H9 (cell line): ENCODE data around the gene MISP. TPM values are rescaled to one million over a fixed set of nuclear protein-coding genes. Genes with fewer than 3 reads are reported as not detected.

Experiments used
- DNase-seq: peaks from one replicate; pipeline ENCODE4 v3.0.0-alpha.2; 2017
- H2AFZ ChIP-seq: one replicate; pipeline ENCODE4 v1.6.1; 2013; ENCODE audit warnings: mild to moderate bottlenecking, low read length, control low read depth, moderate library complexity
- H2AK5ac ChIP-seq: 2 replicates; pipeline ENCODE4 v1.6.1; 2013; ENCODE audit warnings: low read length, control low read depth, mixed read lengths; ENCODE audit not compliant: insufficient read length
- H2BK120ac ChIP-seq: one replicate; pipeline ENCODE4 v1.6.1; 2013; ENCODE audit warnings: low read depth, mild to moderate bottlenecking, low read length, control low read depth, inconsistent platforms; ENCODE audit not compliant: poor library complexity, severe bottlenecking
- H2BK12ac ChIP-seq: 2 replicates; pipeline ENCODE4 v1.6.1; 2013; ENCODE audit warnings: low read length, control low read depth, mixed read lengths, low read depth; ENCODE audit not compliant: insufficient read length
- H2BK15ac ChIP-seq: 2 replicates; pipeline ENCODE4 v1.6.1; 2013; ENCODE audit warnings: low read depth, low read length, control low read depth
- H2BK20ac ChIP-seq: one replicate; pipeline ENCODE4 v1.6.1; 2013; ENCODE audit warnings: low read depth, mild to moderate bottlenecking, low read length, control low read depth, inconsistent platforms; ENCODE audit not compliant: poor library complexity, severe bottlenecking
- H2BK5ac ChIP-seq: 2 replicates; pipeline ENCODE4 v1.6.1; 2013; ENCODE audit warnings: low read length, control low read depth, mixed read lengths; ENCODE audit not compliant: insufficient read length
- H3K14ac ChIP-seq: 2 replicates; pipeline ENCODE4 v1.6.1; 2013; ENCODE audit warnings: low read length, control low read depth; ENCODE audit not compliant: insufficient read depth
- H3K18ac ChIP-seq: 2 replicates; pipeline ENCODE4 v1.6.1; 2013; ENCODE audit warnings: low read depth, mild to moderate bottlenecking, mixed read lengths, low read length, control low read depth; ENCODE audit not compliant: insufficient read length
- H3K23ac ChIP-seq: 2 replicates; pipeline ENCODE4 v1.6.1; 2013; ENCODE audit warnings: low read length, control low read depth, mixed read lengths, low read depth; ENCODE audit not compliant: insufficient read length
- H3K23me2 ChIP-seq: 2 replicates; pipeline ENCODE4 v1.6.1; 2013; ENCODE audit warnings: low read depth, mild to moderate bottlenecking, mixed read lengths, low read length, control low read depth; ENCODE audit not compliant: insufficient read length, poor library complexity, severe bottlenecking
- H3K27ac ChIP-seq: 2 replicates; pipeline ENCODE4 v1.5.1; 2013; ENCODE audit warnings: low read length, control low read depth, mixed read lengths, low read depth; ENCODE audit not compliant: insufficient read length
- H3K27me3 ChIP-seq: 2 replicates; pipeline ENCODE4 v1.6.1; 2013; ENCODE audit warnings: low read length, control low read depth, inconsistent platforms; ENCODE audit not compliant: insufficient read depth
- H3K4ac ChIP-seq: 2 replicates; pipeline ENCODE4 v1.6.1; 2013; ENCODE audit warnings: low read depth, mild to moderate bottlenecking, control low read depth, inconsistent platforms, low read length, moderate library complexity
- H3K4me1 ChIP-seq: 2 replicates; pipeline ENCODE4 v1.6.1; 2013; ENCODE audit warnings: low read length, control low read depth, inconsistent platforms; ENCODE audit not compliant: insufficient read depth
- H3K4me2 ChIP-seq: 2 replicates; pipeline ENCODE4 v1.6.1; 2013; ENCODE audit warnings: low read length, control low read depth, mixed read lengths; ENCODE audit not compliant: insufficient read length, insufficient read depth
- H3K56ac ChIP-seq: 2 replicates; pipeline ENCODE4 v1.6.1; 2013; ENCODE audit warnings: low read depth, mild to moderate bottlenecking, mixed read lengths, low read length, control low read depth; ENCODE audit not compliant: insufficient read length
- H3K79me1 ChIP-seq: 2 replicates; pipeline ENCODE4 v1.6.1; 2013; ENCODE audit warnings: low read depth, mild to moderate bottlenecking, moderate library complexity, low read length, control low read depth, inconsistent platforms; ENCODE audit not compliant: insufficient read depth, poor library complexity, severe bottlenecking
- H3K79me2 ChIP-seq: 2 replicates; pipeline ENCODE4 v1.6.1; 2013; ENCODE audit warnings: low read length, control low read depth, inconsistent platforms; ENCODE audit not compliant: insufficient read depth
- H3K9ac ChIP-seq: 2 replicates; pipeline ENCODE4 v1.6.1; 2013; ENCODE audit warnings: low read length, control low read depth, mixed read lengths; ENCODE audit not compliant: insufficient read length; ENCODE audit errors: extremely low read depth
- H3K9me3 ChIP-seq: one replicate; pipeline ENCODE4 v1.6.1; 2013; ENCODE audit warnings: low read depth, low read length, inconsistent platforms; ENCODE audit not compliant: control insufficient read depth
- H3T11ph ChIP-seq: one replicate; pipeline ENCODE4 v1.6.1; 2013; ENCODE audit warnings: mild to moderate bottlenecking, low read length, control low read depth, inconsistent platforms
- H4K20me1 ChIP-seq: one replicate; pipeline ENCODE4 v1.6.1; 2013; ENCODE audit not compliant: control insufficient read depth, insufficient read length, insufficient read depth
- H4K5ac ChIP-seq: 2 replicates; pipeline ENCODE4 v1.6.1; 2013; ENCODE audit warnings: low read depth, mild to moderate bottlenecking, mixed read lengths, low read length, control low read depth; ENCODE audit not compliant: insufficient read length
- H4K8ac ChIP-seq: replicated peaks from 2 replicates; pipeline ENCODE4 v1.6.1; 2013; ENCODE audit warnings: low read length, control low read depth, mixed read lengths, low read depth; ENCODE audit not compliant: insufficient read length
- H4K91ac ChIP-seq: 2 replicates; pipeline ENCODE4 v1.6.1; 2013; ENCODE audit warnings: low read depth, mild to moderate bottlenecking, moderate library complexity, mixed read lengths, low read length, control low read depth; ENCODE audit not compliant: insufficient read length
- H3K27ac Mint-ChIP-seq, 3 experiments: 2 replicates in 2 of 3; 3 replicates in 1 of 3; pipeline ENCODE4 v1.8.0; 2020 to 2021; ENCODE audit warnings: mixed read lengths in 3 of 3, mild to moderate bottlenecking in 1 of 3, moderate library complexity in 1 of 3
- H3K27me3 Mint-ChIP-seq: 2 replicates; pipeline ENCODE4 v1.8.0; 2021; ENCODE audit warnings: low read depth, mild to moderate bottlenecking, moderate library complexity, mixed read lengths
- H3K36me3 Mint-ChIP-seq, 3 experiments: 2 replicates in 2 of 3; 3 replicates in 1 of 3; pipeline ENCODE4 v1.8.0; 2020 to 2021; ENCODE audit warnings: low read depth in 3 of 3, mixed read lengths in 3 of 3; ENCODE audit not compliant: insufficient read depth in 1 of 3
- H3K4me1 Mint-ChIP-seq, 2 experiments: 2 replicates each; pipeline ENCODE4 v1.8.0; 2020; ENCODE audit warnings: mixed read lengths in 2 of 2
- H3K4me3 Mint-ChIP-seq, 2 experiments: 2 replicates in 1 of 2; 3 replicates in 1 of 2; pipeline ENCODE4 v1.8.0; 2020 to 2021; ENCODE audit warnings: mild to moderate bottlenecking in 2 of 2, mixed read lengths in 2 of 2, moderate library complexity in 1 of 2
- H3K9me3 Mint-ChIP-seq, 2 experiments: 2 replicates in 1 of 2; 3 replicates in 1 of 2; pipeline ENCODE4 v1.8.0; 2020; ENCODE audit warnings: mild to moderate bottlenecking in 2 of 2, mixed read lengths in 2 of 2, moderate library complexity in 1 of 2
- CTCF ChIP-seq: fragments of 200-600 bp; sonication (generic); conservative IDR thresholded peaks from 3 replicates; pipeline ENCODE4 v1.8.0; 2021; ENCODE audit warnings: antibody characterized with exemption, mild to moderate bottlenecking
- WGBS: extraction: QIAGEN DNeasy Blood & Tissue Kit; methylation state at CpG from one replicate; pipeline ENCODE4 v1.1.7; 2013; ENCODE audit warnings: missing lambda C conversion rate, low lambda C conversion rate, mixed read lengths; ENCODE audit not compliant: insufficient read length; ENCODE audit errors: extremely low coverage; 5-methylcytosine and 5-hydroxymethylcytosine counted together
- total RNA-seq: library from RNA; stranded (reverse); gene quantifications from 2 replicates; pipeline ENCODE4 v1.2.1, GENCODE V29; 2021

The MISP gene
- total RNA-seq, 1 experiment from 2014 or later: 0.44 TPM

DNA sequence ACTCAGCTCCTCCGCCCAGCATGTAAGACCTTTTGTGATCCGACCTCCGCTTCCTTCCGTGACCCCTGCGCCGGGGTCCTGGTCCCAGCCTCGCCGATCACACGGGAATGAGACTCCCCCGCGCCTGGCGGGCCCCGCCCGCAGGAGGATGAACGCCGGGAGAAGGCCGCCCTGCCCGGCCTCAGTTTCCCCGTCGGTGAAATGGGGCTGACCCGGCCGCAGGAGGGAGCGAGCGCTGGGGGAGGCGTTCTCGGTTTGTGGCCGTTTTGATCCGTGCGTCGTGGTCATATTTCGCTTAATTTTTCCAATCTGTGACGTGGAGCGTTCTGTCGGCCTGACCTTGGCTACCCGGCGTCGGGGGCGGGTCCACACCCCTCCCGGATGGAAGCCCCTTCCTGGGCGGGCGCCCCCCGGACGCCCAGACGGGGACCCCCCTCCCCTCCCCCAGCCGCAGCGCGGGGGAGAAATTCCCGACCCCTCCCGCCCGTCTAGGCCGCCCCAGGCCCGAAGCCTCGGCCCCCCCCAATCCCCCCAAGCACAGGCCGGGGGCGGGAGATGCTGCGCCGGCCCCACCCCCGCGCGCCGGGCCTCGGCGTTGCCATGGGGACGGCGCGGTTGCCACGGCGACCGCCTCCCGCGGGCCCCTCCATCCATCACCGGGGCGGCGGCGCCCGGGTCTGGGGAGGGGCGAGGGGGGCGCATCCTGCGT, 31.1 kb upstream of the MISP start:
- H3K56ac ChIP-seq: no peak overlapping the region
- TF ChIP-seq CTCF: no peak
- DNase-seq: no peak
- no peak overlapping the region for H3K23ac ChIP-seq
- WGBS: no CpG with 5 or more reads among the region's 79 CpGs
- H3K4ac ChIP-seq: no peak overlapping the region
- no peaks in the 10 kb centered on the region for H3K27me3 ChIP-seq
- no peak overlapping the region for H3K9ac ChIP-seq
- no peak overlapping the region for H2AFZ ChIP-seq
- H3K27me3 Mint-ChIP-seq: peaks cover 3% of the 10 kb centered on the region; the same call in 1 of the 2 replicates
- H2BK15ac ChIP-seq: no peak overlapping the region
- no peaks in the 10 kb centered on the region for H3K23me2 ChIP-seq
- H3K36me3 Mint-ChIP-seq: peaks cover 6 to 9% (median 8%) of the 10 kb centered on the region in 3 experiments; a peak in 6 of 7 replicates
- no peak overlapping the region for H3K27ac ChIP-seq
- no peak overlapping the region for H2BK20ac ChIP-seq
- no peak overlapping the region for H4K5ac ChIP-seq
- H3K79me1 ChIP-seq: no peaks in the 10 kb centered on the region
- peaks cover 4 to 8% of the 10 kb centered on the region in 2 experiments; a peak in 4 of 5 replicates for H3K9me3 Mint-ChIP-seq
- H3K4me1 Mint-ChIP-seq: peaks cover 7 to 9% of the 10 kb centered on the region in 2 experiments; a peak in 3 of 4 replicates
- H3T11ph ChIP-seq: no peak overlapping the region
- no peak overlapping the region for H3K27ac Mint-ChIP-seq
- no peak overlapping the region for H4K8ac ChIP-seq
- H2BK12ac ChIP-seq: no peak overlapping the region
- H3K4me1 ChIP-seq: no peaks in the 10 kb centered on the region
- no peak overlapping the region for H2BK5ac ChIP-seq
- H4K91ac ChIP-seq: no peak overlapping the region
- no peaks in the 10 kb centered on the region for H4K20me1 ChIP-seq
- H2BK120ac ChIP-seq: no peak overlapping the region
- no peak overlapping the region for H3K18ac ChIP-seq
- H3K9me3 ChIP-seq: no peaks in the 10 kb centered on the region
- H2AK5ac ChIP-seq: no peak overlapping the region
- no peak overlapping the region for H3K4me2 ChIP-seq
- no peak overlapping the region for H3K14ac ChIP-seq
- no peaks in the 10 kb centered on the region for H3K79me2 ChIP-seq
- no peak overlapping the region for H3K4me3 Mint-ChIP-seq
